HEK293T (cell line): ENCODE results near the gene IFI6.

Experiments
- CTBP1 ChIP-seq: fragments of 450-650 bp; IDR thresholded peaks from 2 replicates; pipeline ENCODE4 v1.6.1; 2016; ENCODE audit warnings: borderline replicate concordance
- ELF4 ChIP-seq: fragments of 450-650 bp; IDR thresholded peaks from 2 replicates; pipeline ENCODE4 v1.6.1; 2017; ENCODE audit warnings: antibody characterized with exemption
- HDGF ChIP-seq: fragments of 450-650 bp; IDR thresholded peaks from 2 replicates; pipeline ENCODE4 v1.6.1; 2017; ENCODE audit warnings: antibody characterized with exemption, borderline replicate concordance
- SP1 ChIP-seq: fragments of 450-650 bp; IDR thresholded peaks from 2 replicates; pipeline ENCODE4 v1.6.1; 2017
- ZNF384 ChIP-seq: fragments of 450-650 bp; IDR thresholded peaks from 2 replicates; pipeline ENCODE4 v1.6.1; 2016

DNA sequence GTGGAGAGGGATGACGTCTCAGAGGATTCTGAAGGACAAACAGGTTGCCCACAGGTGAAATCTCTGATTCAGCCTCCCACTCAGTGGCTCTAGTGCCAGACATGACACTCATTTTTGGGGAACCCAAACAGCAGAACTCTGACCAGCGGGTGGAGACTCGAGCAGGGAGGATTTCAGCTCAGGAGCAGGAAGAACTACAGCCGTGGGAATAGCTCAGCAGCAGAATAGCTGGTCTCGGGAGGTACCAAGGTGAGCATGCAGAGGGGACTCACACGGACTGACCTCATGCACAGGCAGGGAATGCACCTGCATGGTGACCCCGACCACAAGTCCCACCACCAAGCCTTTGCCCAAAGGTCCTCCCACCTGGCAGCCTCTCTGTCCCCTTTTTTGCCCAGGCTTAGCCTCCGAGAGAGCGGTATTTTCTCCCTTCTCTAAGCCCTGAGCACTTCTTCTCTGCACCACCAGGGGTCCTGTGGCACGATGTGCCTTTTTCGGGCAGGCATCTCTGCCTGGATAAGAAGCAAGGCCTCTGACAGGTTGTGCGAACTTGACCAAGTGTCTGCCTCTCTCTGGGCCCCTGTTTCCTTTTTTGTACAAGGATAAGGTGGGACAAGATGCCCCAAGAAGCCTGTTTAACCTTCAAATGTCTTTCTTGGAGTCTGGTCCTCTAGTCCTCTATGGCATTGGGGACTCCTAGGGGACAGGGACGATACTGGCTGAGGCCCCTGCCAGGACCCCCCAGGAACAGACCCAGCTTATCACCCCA is 28.2 kb downstream of the IFI6 start:
- no peak for TF ChIP-seq CTBP1
- no peak for TF ChIP-seq HDGF
- TF ChIP-seq SP1: no peak
- TF ChIP-seq ELF4: no peak
- no peak for TF ChIP-seq ZNF384
